CD8-positive, alpha-beta memory T cell (primary cell): ENCODE data around the gene UPK3BL2. TPM values are rescaled to one million over a fixed set of nuclear protein-coding genes. Genes with fewer than 3 reads are reported as not detected.
"Not testable (repeated sequence)": the region's sequence is repeated elsewhere in the genome, so short reads cannot be mapped to it uniquely, and the experiment has no call there.

ENCODE experiments used
- CTCF ChIA-PET: fragments of 350-600 bp; sonication (Branson Sonifier 250); formaldehyde crosslinking; loops from one replicate; lab custom pipeline; 2021; ENCODE audit warnings: antibody characterized with exemption; lab: Charles Lee
- POLR2A ChIA-PET: fragments of 350-600 bp; sonication (Branson Sonifier 250); formaldehyde crosslinking; loops from one replicate; lab custom pipeline; 2021; ENCODE audit warnings: antibody characterized with exemption; lab: Charles Lee
- DNase-seq, 5 donors: peaks; one replicate each; pipeline versions ENCODE4 v3.0.0 to v3.0.0-alpha.2; 2020 to 2022; ENCODE audit warnings: mixed read lengths in 1 of 5
- H3K27ac ChIP-seq: one replicate; pipeline ENCODE4 v1.7.0; 2013; ENCODE audit warnings: low read depth, mild to moderate bottlenecking, low read length, moderate library complexity
- H3K27me3 ChIP-seq: 2 replicates; pipeline ENCODE4 v1.7.0; 2013; ENCODE audit warnings: low read length, mild to moderate bottlenecking; ENCODE audit not compliant: insufficient read depth, poor library complexity, severe bottlenecking
- H3K36me3 ChIP-seq: 2 replicates; pipeline ENCODE4 v1.7.0; 2013; ENCODE audit warnings: mild to moderate bottlenecking, low read length, moderate library complexity; ENCODE audit not compliant: insufficient read depth
- H3K4me1 ChIP-seq: 2 replicates; pipeline ENCODE4 v1.7.0; 2013; ENCODE audit warnings: mild to moderate bottlenecking, low read length, moderate library complexity; ENCODE audit not compliant: insufficient read depth
- H3K4me3 ChIP-seq: 2 replicates; pipeline ENCODE4 v1.7.0; 2013; ENCODE audit warnings: mild to moderate bottlenecking, low read length
- H3K9me3 ChIP-seq: 2 replicates; pipeline ENCODE4 v1.7.0; 2013; ENCODE audit warnings: mild to moderate bottlenecking, low read length
- H3K27ac Mint-ChIP-seq, 8 donors: one replicate each; pipeline ENCODE4 v1.8.0; 2020 to 2021; ENCODE audit warnings: mixed read lengths in 8 of 8, mild to moderate bottlenecking in 6 of 8, inconsistent platforms in 3 of 8, moderate library complexity in 3 of 8
- H3K27me3 Mint-ChIP-seq, 2 donors: one replicate each; pipeline ENCODE4 v1.8.0; 2020 to 2021; ENCODE audit warnings: mixed read lengths in 2 of 2, mild to moderate bottlenecking in 1 of 2, moderate library complexity in 1 of 2
- H3K36me3 Mint-ChIP-seq, 3 donors: one replicate each; pipeline ENCODE4 v1.8.0; 2020 to 2021; ENCODE audit warnings: mixed read lengths in 3 of 3, inconsistent platforms in 1 of 3, mild to moderate bottlenecking in 1 of 3
- H3K4me1 Mint-ChIP-seq, 3 donors: one replicate each; pipeline ENCODE4 v1.8.0; 2020 to 2021; ENCODE audit warnings: mixed read lengths in 3 of 3, inconsistent platforms in 1 of 3, mild to moderate bottlenecking in 1 of 3
- H3K4me3 Mint-ChIP-seq, 7 donors: one replicate each; pipeline ENCODE4 v1.8.0; 2020 to 2021; ENCODE audit warnings: mixed read lengths in 7 of 7, mild to moderate bottlenecking in 6 of 7, moderate library complexity in 4 of 7, inconsistent platforms in 2 of 7
- H3K9me3 Mint-ChIP-seq, 5 donors: one replicate each; pipeline ENCODE4 v1.8.0; 2020 to 2022; ENCODE audit warnings: mixed read lengths in 5 of 5, mild to moderate bottlenecking in 3 of 5, moderate library complexity in 2 of 5, inconsistent platforms in 1 of 5
- polyA plus RNA-seq: library from polyadenylated mRNA; unstranded; fragments of 300-500 nt; fragmentation: Illumina TruSeq; gene quantifications from one replicate; pipeline ENCODE4 v1.2.3, GENCODE V29; 2021
- total RNA-seq, 2 experiments: library from RNA; stranded (reverse); gene quantifications; one replicate each; pipeline ENCODE4 v1.2.3, GENCODE V29; 2021

The UPK3BL2 gene
- total RNA-seq: 1 to 10 TPM; 7.4 to 7.7 TPM
- 2.7 TPM for polyA plus RNA-seq

DNA sequence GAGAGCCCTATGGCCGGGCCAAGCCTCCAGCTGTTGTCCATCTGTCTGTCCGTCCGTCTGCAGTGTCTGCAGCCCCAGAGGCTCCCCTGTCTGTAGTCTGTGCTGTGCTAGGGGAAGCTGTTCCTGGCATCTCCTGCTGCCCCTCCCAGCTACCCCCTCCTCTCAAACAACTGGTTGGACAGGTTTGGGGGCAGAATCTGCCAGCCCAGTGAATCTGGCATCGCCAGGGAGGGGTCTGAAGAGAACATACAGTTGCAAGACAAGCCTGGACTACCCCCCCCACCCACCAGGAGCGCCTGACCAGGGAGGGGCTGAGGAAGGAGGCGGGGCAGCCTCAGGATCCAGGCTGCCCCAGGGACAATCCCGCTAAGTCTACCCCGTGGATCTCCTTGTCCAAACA is at the start of gene UPK3BL2:
UPK3BL2 (minus strand) TSS at position 101 of the 400 bp plus-strand sequence; CDS start at position 41, 60 bp downstream.
- DNase-seq, H3K27ac Mint-ChIP-seq, H3K4me3 Mint-ChIP-seq, H3K4me1 ChIP-seq, H3K4me3 ChIP-seq, H3K36me3 Mint-ChIP-seq, H3K4me1 Mint-ChIP-seq, H3K27me3 ChIP-seq, POLR2A ChIA-PET, H3K9me3 Mint-ChIP-seq, H3K36me3 ChIP-seq, H3K27me3 Mint-ChIP-seq, H3K9me3 ChIP-seq, H3K27ac ChIP-seq, CTCF ChIA-PET: not testable (repeated sequence)

DNA sequence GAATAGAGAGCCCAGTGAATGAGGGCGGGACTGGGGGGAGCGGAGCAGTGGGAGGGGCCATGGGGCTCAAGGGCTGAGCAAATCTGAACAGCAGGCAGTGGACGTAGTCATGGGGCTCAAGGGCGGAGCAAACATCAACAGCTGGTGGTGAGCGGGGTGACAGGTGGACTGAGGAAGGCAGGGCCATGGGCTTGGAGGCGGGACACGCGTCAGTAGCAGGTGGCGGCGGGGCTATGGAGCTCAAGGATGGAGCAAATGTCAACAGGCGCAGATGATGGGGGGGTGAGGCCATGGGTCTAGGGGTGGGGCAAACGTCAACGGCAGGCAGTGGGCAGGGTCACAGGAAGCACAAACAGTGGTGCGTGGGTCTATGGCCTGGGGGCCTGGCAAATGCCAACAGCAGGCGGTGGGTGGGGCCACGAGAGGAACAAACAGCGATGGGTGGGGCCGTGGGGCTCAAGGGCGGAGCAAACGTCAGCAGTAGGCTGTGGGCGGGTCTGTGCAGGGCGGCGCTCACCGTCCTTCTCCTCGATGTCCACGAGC is 49.1 kb upstream of the UPK3BL2 start:
- H3K9me3 Mint-ChIP-seq, H3K9me3 ChIP-seq, H3K4me1 Mint-ChIP-seq, H3K36me3 Mint-ChIP-seq, H3K27me3 ChIP-seq, CTCF ChIA-PET, H3K36me3 ChIP-seq, H3K4me3 Mint-ChIP-seq, H3K27ac Mint-ChIP-seq, H3K4me3 ChIP-seq, H3K4me1 ChIP-seq, H3K27me3 Mint-ChIP-seq, H3K27ac ChIP-seq, POLR2A ChIA-PET: not testable (repeated sequence)
- peak; percentile 12 to 67 (median 38) for DNase-seq

GRCh38 chr7:102589857-102590256 is 46.4 kb upstream of the UPK3BL2 start:
- CTCF ChIA-PET, H3K36me3 ChIP-seq, POLR2A ChIA-PET, H3K4me1 Mint-ChIP-seq, H3K27me3 Mint-ChIP-seq, H3K36me3 Mint-ChIP-seq, H3K27ac Mint-ChIP-seq, H3K4me3 ChIP-seq, H3K9me3 ChIP-seq, H3K27ac ChIP-seq, H3K4me1 ChIP-seq, H3K9me3 Mint-ChIP-seq, H3K4me3 Mint-ChIP-seq, DNase-seq, H3K27me3 ChIP-seq: not testable (repeated sequence)

DNA sequence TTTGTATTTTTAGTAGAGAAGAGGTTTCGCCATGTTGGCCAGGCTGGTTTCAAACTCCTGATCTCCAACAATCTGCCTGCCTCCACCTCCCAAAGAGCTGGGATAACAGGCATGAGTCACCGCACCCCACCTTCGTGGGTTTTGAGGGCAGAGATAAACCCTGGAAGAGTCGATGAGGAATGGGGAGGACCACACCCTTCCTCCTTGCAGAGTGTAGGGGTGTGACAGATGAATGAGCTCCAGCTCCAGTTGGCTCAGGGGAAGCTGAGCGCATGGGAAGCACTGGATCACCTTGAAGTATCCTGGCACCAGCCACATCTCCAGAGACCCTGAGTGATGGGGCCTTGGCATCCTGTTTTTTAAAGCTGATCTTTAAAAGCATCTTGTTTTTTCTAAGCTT is 40.0 kb upstream of the UPK3BL2 start:
- DNase-seq, H3K9me3 ChIP-seq, H3K27me3 Mint-ChIP-seq, H3K4me3 ChIP-seq, H3K36me3 Mint-ChIP-seq, H3K9me3 Mint-ChIP-seq, H3K27ac Mint-ChIP-seq, POLR2A ChIA-PET, H3K27me3 ChIP-seq, H3K36me3 ChIP-seq, CTCF ChIA-PET, H3K27ac ChIP-seq, H3K4me3 Mint-ChIP-seq, H3K4me1 Mint-ChIP-seq, H3K4me1 ChIP-seq: not testable (repeated sequence)

DNA sequence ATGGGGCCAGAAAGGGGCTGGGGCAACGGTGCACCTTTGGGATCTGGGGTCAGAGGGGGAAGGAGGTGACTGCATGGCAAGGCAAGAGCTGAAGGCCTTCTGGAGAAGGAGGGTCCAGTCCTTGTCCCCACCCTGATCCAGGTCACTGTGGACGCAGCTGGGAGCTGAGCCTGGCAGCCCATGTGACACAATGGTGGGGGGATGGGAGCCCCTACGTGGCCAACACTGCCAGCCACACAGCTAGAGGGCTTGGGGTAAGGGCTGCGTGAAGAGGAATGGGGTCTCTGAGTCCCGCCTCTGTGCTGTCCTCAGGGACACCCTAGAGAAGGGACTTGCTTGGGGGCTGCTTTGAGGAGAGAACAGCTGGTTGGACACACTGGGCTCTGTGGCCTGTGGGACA is 38.2 kb upstream of the UPK3BL2 start:
- H3K27ac Mint-ChIP-seq, H3K9me3 ChIP-seq, H3K27ac ChIP-seq, H3K36me3 ChIP-seq, POLR2A ChIA-PET, H3K4me3 ChIP-seq, H3K4me1 ChIP-seq, H3K4me3 Mint-ChIP-seq, H3K27me3 ChIP-seq, H3K4me1 Mint-ChIP-seq, H3K27me3 Mint-ChIP-seq, H3K36me3 Mint-ChIP-seq, CTCF ChIA-PET, DNase-seq, H3K9me3 Mint-ChIP-seq: not testable (repeated sequence)

DNA sequence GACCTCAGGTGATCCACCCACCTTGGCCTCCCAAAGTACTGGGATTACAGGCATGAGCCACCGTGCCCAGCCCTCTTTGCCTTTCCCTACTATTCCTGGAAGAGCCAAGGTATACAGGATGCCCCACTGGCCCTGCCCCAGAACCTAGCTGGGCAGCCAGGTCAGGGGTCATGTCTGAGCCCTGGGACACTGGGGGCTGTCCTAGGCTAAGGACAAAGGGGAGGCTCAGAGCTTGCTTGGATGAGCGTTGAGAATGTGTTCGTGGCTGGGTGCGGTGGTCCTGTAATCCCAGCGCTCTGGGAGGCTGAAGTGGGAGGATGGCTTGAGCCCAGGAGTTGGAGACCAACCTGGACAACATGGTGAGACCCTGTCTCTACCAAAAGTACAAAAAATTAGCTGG is 35.0 kb upstream of the UPK3BL2 start:
- H3K27me3 ChIP-seq, H3K9me3 ChIP-seq, H3K4me1 Mint-ChIP-seq, H3K27ac ChIP-seq, H3K4me3 ChIP-seq, H3K27me3 Mint-ChIP-seq, H3K27ac Mint-ChIP-seq, POLR2A ChIA-PET, H3K36me3 Mint-ChIP-seq, H3K4me1 ChIP-seq, H3K9me3 Mint-ChIP-seq, H3K36me3 ChIP-seq, H3K4me3 Mint-ChIP-seq, CTCF ChIA-PET: not testable (repeated sequence)
- DNase-seq: peak in 1 of 5 donors; percentile 34

DNA sequence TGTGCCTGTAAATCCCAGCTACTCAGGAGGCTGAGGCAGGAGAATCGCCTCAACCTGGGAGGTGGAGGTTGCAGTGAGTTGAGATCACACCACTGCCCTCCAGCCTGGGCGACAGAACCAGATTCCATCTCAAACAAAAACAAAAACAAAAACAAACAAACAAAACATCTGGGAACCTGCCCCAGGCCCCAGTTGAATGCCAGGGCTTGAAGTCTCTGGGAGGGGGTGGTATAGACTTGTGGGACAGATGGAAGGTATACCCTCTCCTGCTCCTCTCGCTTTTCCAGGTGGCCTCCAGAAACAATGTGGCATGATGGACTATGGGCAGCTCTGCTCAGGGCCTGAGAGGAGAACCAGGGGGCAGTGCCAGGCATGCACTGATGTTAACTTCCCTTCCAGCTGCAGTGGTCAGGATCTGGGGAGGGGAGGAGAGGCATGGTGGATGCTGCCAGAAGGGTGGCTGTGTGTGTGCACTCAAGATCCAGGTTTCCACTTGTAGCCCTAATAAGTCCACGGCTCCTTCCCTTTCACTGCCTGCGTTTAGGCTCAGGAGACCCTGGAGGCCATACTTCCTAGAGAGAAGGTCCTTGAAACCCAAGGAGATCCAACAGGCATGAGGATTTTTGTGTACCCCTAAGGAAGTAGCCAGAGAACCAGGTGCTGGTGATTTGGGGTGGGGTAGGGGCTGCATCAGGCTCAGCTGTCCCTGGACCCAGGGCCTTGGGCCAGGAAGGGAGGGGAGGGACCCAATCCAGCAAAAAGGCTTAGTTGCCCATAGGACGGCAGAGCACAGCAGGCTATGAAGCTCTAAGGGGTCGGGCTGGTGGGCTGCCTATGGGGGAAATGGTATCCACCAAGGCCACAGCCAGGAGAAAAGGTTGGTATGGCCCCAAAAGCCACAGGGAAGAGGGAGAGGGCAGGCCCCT is 34.1 kb upstream of the UPK3BL2 start:
- POLR2A ChIA-PET, H3K4me3 ChIP-seq, H3K9me3 Mint-ChIP-seq, CTCF ChIA-PET, H3K4me1 ChIP-seq, H3K9me3 ChIP-seq, H3K4me1 Mint-ChIP-seq, H3K27ac ChIP-seq, H3K4me3 Mint-ChIP-seq, H3K27ac Mint-ChIP-seq, H3K27me3 Mint-ChIP-seq, H3K27me3 ChIP-seq, H3K36me3 Mint-ChIP-seq, H3K36me3 ChIP-seq: not testable (repeated sequence)
- DNase-seq: peak in 1 of 5 donors; percentile 15

GRCh38 chr7:102576363-102576762 is 32.9 kb upstream of the UPK3BL2 start:
- H3K27ac Mint-ChIP-seq, H3K4me1 ChIP-seq, H3K4me3 Mint-ChIP-seq, DNase-seq, CTCF ChIA-PET, POLR2A ChIA-PET, H3K27me3 Mint-ChIP-seq, H3K4me1 Mint-ChIP-seq, H3K9me3 ChIP-seq, H3K36me3 ChIP-seq, H3K9me3 Mint-ChIP-seq, H3K27me3 ChIP-seq, H3K4me3 ChIP-seq, H3K27ac ChIP-seq, H3K36me3 Mint-ChIP-seq: not testable (repeated sequence)
